Measurements from ENCODE around the gene RRAS2. TPM values are rescaled to one million over a fixed set of nuclear protein-coding genes. Genes with fewer than 3 reads are reported as not detected.

RRAS2 gene
- total and polyA plus RNA-seq, 2 experiments from 2014 or later: 50.7 to 72.9 TPM

DNA sequence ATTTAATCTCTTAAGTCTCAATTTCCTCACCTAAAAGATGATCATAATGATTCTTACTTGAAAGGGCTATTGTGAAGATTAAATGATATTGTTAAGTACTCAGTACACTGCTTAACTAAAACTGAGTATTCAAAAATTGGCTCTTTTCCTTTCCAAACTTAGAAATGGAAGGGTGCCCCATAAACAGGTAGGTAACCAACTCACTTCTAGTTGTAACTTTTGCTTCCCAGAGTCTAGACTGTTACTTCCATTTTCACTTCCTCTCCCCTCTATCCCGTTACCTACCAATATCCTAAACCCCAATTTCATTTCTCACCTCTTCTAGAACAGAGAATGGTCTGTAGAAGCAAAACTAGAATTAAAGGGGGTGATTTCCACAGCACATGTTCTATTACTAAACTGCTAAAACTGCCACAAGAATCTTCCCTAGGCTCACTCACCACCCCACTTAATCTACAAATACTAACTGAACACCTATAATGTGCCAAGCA is 50.0 kb downstream of the RRAS2 start:
- Histone ChIP-seq H2AFZ (no peak overlapping the region), H3K79me2 (peaks cover 83% of the 10 kb centered on the region), H3K4me2 (peak overlapping the region; percentile 49), H3K36me3 (replicated peaks; ENCODE audit: insufficient read depth, low read depth) (no peaks in the 10 kb centered on the region), H3K27ac (peak overlapping the region; percentile 44), H4K20me1 (ENCODE audit: insufficient read depth, poor library complexity, severe bottlenecking) (peaks cover 18% of the 10 kb centered on the region), H3K9me3 (ENCODE audit: low read depth) (no peaks in the 10 kb centered on the region), H3K4me1 (ENCODE audit: insufficient read depth) (peaks cover 32% of the 10 kb centered on the region), H3K4me3 (no peak overlapping the region), H3K27me3 (no peaks in the 10 kb centered on the region), H3K9me2 (replicated peaks; ENCODE audit: insufficient read depth) (no peaks in the 10 kb centered on the region)
- no peak for DNase-seq (ENCODE audit: low spot score)
- TF ChIP-seq CTCF (IDR thresholded peaks at IDR 0.05; ENCODE audit: poor library complexity) (no peak), EZH2 (IDR thresholded peaks at IDR 0.05; ENCODE audit: borderline replicate concordance) (no peak), EZH2phosphoT487 (IDR thresholded peaks at IDR 0.05; ENCODE audit: low read depth, severe bottlenecking, unreplicated experiment) (no peak)
- WGBS (ENCODE audit: low lambda C conversion rate, missing lambda C conversion rate): 96% methylated on average over 1 of the region's 1 CpG

DNA sequence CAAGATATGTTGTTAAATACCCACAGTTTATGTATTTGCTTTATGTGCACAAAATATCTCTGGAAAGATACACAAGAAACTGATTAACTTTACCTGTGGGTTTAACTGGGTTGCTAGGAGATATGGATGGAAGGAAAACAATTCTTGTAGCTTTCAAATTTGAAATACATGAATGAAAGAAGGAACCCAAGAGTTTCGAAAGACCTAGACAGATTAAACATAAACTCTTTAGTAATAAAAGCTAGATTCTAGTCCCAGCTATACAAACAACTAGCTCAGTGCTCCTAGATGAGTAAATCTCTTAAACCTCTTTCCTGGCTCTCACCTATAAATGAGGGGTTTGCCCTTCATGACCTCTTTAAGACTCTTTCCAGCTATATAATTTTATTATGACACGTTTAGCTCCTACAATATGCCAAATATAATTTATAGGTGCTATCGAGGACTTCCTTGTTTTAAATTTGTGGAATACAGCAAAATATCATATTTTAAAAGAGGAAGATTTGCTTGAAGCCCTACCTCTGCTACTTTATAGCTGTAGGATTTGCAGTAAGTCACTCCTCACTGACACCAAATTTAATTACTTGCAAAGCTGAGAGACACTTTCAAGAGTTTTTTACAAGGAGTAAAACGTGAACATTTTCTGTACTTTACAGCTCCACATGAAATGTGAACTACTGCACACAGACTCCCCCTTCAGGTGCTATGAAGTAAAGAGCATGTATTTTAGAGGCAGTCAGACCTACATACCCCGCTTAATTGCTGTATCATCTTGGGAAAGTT is 50.7 kb downstream of the RRAS2 start:
- no peak overlapping the region for H3K4me3 ChIP-seq
- H3K9me3 ChIP-seq (ENCODE audit: low read depth): no peaks in the 10 kb centered on the region
- H4K20me1 ChIP-seq (ENCODE audit: insufficient read depth, poor library complexity, severe bottlenecking): peaks cover 17% of the 10 kb centered on the region
- H3K79me2 ChIP-seq: peaks cover 83% of the 10 kb centered on the region
- H3K36me3 ChIP-seq (replicated peaks; ENCODE audit: insufficient read depth, low read depth): no peaks in the 10 kb centered on the region
- H3K27me3 ChIP-seq: no peaks in the 10 kb centered on the region
- TF ChIP-seq CTCF (IDR thresholded peaks at IDR 0.05; ENCODE audit: poor library complexity) (peak; percentile 57), EZH2phosphoT487 (IDR thresholded peaks at IDR 0.05; ENCODE audit: low read depth, severe bottlenecking, unreplicated experiment) (no peak), EZH2 (IDR thresholded peaks at IDR 0.05; ENCODE audit: borderline replicate concordance) (no peak)
- WGBS (ENCODE audit: low lambda C conversion rate, missing lambda C conversion rate): 34% methylated on average over 5 of the region's 5 CpGs
- H3K4me1 ChIP-seq (ENCODE audit: insufficient read depth): peaks cover 26% of the 10 kb centered on the region
- DNase-seq (ENCODE audit: low spot score): peak; percentile 67
- H3K9me2 ChIP-seq (replicated peaks; ENCODE audit: insufficient read depth): no peaks in the 10 kb centered on the region
- peak overlapping the region; percentile 49 for H3K4me2 ChIP-seq
- H3K27ac ChIP-seq: peak overlapping the region; percentile 44
- H2AFZ ChIP-seq: no peak overlapping the region

- Histone ChIP-seq H3K27me3 (no peaks in the 10 kb centered on the region), H3K36me3 (replicated peaks; ENCODE audit: insufficient read depth, low read depth) (no peaks in the 10 kb centered on the region), H3K4me3 (no peak overlapping the region), H3K9me3 (ENCODE audit: low read depth) (no peaks in the 10 kb centered on the region), H3K27ac (no peak overlapping the region), H3K79me2 (peaks cover 83% of the 10 kb centered on the region), H3K9me2 (replicated peaks; ENCODE audit: insufficient read depth) (no peaks in the 10 kb centered on the region), H3K4me1 (ENCODE audit: insufficient read depth) (peaks cover 23% of the 10 kb centered on the region), H3K4me2 (no peak overlapping the region), H4K20me1 (ENCODE audit: insufficient read depth, poor library complexity, severe bottlenecking) (peaks cover 11% of the 10 kb centered on the region), H2AFZ (no peak overlapping the region)
- TF ChIP-seq EZH2phosphoT487 (IDR thresholded peaks at IDR 0.05; ENCODE audit: low read depth, severe bottlenecking, unreplicated experiment): no peak
- TF ChIP-seq CTCF (IDR thresholded peaks at IDR 0.05; ENCODE audit: poor library complexity): no peak
- TF ChIP-seq EZH2 (IDR thresholded peaks at IDR 0.05; ENCODE audit: borderline replicate concordance): no peak
- no peak for DNase-seq (ENCODE audit: low spot score)
- WGBS (ENCODE audit: low lambda C conversion rate, missing lambda C conversion rate): 92% methylated on average over 1 of the region's 1 CpG
These were observed 52.5 kb downstream of the RRAS2 start for GRCh38 chr11:14306481-14306880.

Measured in hepatocyte (in vitro differentiated cells).